Pancreas (tissue), 10 donors: ENCODE data around the gene ADGRG3. TPM values are rescaled to one million over a fixed set of nuclear protein-coding genes. Genes with fewer than 3 reads are reported as not detected.
"Not testable (repeated sequence)": the region's sequence is repeated elsewhere in the genome, so short reads cannot be mapped to it uniquely, and the experiment has no call there.

ENCODE experiments used
- ATAC-seq, 4 donors: fragments of 200-7000 bp; cut with Tn5 transposase; one replicate each; pipeline versions ENCODE4 v1.8.0 to v1.9.1; 2020; ENCODE audit warnings: mild to moderate bottlenecking in 4 of 4, moderate library complexity in 4 of 4
- DNase-seq, 6 donors: peaks; one replicate each; pipeline ENCODE4 v3.0.0-alpha.2; 2020
- FAIRE-seq: peaks from 2 replicates; lab custom pipeline; 2012; peaks lifted over from hg19 to GRCh38; lab: Jason Lieb, UNC
- H3K27ac ChIP-seq, 4 donors: fragments of 200-600 bp; sonication (generic); 1 replicate in 3 of 4; 2 replicates in 1 of 4; pipeline versions ENCODE4 v1.5.0 to v1.8.0; 2020
- H3K27me3 ChIP-seq, 4 donors: fragments of 200-600 bp; one replicate each; pipeline ENCODE4 v1.8.0; 2021
- H3K36me3 ChIP-seq, 3 donors: fragments of 200-600 bp; sonication (generic) in 1 of 3; one replicate each; pipeline versions ENCODE4 v1.5.0 to v1.8.0; 2020 to 2021
- H3K4me1 ChIP-seq, 3 donors: fragments of 200-600 bp; one replicate each; pipeline ENCODE4 v1.8.0; 2021
- H3K4me3 ChIP-seq, 4 donors: fragments of 200-600 bp; sonication (generic) in 2 of 4; one replicate each; pipeline versions ENCODE4 v1.5.0 to v1.8.0; 2020 to 2021
- H3K9me3 ChIP-seq, 4 donors: fragments of 200-600 bp; one replicate each; pipeline ENCODE4 v1.8.0; 2021
- WGBS, 2 donors: extraction: QIAGEN DNeasy Blood & Tissue Kit; methylation state at CpG; one replicate each; pipeline ENCODE4 v1.1.7; 2013; 5-methylcytosine and 5-hydroxymethylcytosine counted together
- intact Hi-C, 3 donors: fragments of 100-400 bp; cut with DNase I; formaldehyde crosslinking; loops; one replicate each; pipeline versions ENCODE4 v1.11.1 to v1.14.2; 2022
- polyA plus RNA-seq, 2 donors: library from polyadenylated mRNA; stranded (reverse); fragments of 200-250 nt; gene quantifications; one replicate each; pipeline ENCODE4 v1.2.3, GENCODE V29; 2013
- total RNA-seq, 6 donors: library from RNA; stranded (reverse); fragmentation: NEBNext Ultra II Directional in 4 of 6; extraction: Animal tissue kit (Norgen Biotek cat#: 25700) in 4 of 6; gene quantifications; one replicate each; pipeline versions ENCODE4 v1.2.1 to v1.2.4, GENCODE V29; 2021 to 2023
- TF ChIP-seq, protein P1 (sequence below), 4 donors: fragments of 200-600 bp; sonication (generic) in 3 of 4; IDR thresholded peaks; one replicate each; pipeline versions ENCODE4 v1.5.0 to v1.8.0; 2021; ENCODE audit warnings: antibody characterized with exemption in 4 of 4
- donor health status: healthy with polysubstance abuse.
- donor health status: DM: no; HTN: no; CAD: no; lungs with moderate emphysema.
- donor health status: DM: no; HTN: no; CAD: no.
- donor health status: control.
- donor health status: control.
- donor health status: Bipolar disorder and iron deficiency.
- donor health status: DM: yes; HTN: yes; CAD: no.
- donor health status: DM: no; HTN: no; CAD: no.
- donor health status: DM: no; HTN: no; CAD: no.
- donor health status: DM: yes; HTN: yes; CAD: no.

The ADGRG3 gene
- total and polyA plus RNA-seq, 8 donors = 0.14 to 0.84 (median 0.53) TPM

- Histone ChIP-seq H3K9me3 (no peaks in the 10 kb centered on the region), H3K27ac (no peak overlapping the region), H3K36me3 (peaks cover 0 to 5% (median under 1%) of the 10 kb centered on the region in 3 donors), H3K4me1 (no peaks in the 10 kb centered on the region), H3K27me3 (no peaks in the 10 kb centered on the region), H3K4me3 (no peak overlapping the region)
- 88 to 90% methylated on average over 20 of the region's 20 CpGs for WGBS, 2 donors
- no peak for ATAC-seq
- TF ChIP-seq, protein P1, sequence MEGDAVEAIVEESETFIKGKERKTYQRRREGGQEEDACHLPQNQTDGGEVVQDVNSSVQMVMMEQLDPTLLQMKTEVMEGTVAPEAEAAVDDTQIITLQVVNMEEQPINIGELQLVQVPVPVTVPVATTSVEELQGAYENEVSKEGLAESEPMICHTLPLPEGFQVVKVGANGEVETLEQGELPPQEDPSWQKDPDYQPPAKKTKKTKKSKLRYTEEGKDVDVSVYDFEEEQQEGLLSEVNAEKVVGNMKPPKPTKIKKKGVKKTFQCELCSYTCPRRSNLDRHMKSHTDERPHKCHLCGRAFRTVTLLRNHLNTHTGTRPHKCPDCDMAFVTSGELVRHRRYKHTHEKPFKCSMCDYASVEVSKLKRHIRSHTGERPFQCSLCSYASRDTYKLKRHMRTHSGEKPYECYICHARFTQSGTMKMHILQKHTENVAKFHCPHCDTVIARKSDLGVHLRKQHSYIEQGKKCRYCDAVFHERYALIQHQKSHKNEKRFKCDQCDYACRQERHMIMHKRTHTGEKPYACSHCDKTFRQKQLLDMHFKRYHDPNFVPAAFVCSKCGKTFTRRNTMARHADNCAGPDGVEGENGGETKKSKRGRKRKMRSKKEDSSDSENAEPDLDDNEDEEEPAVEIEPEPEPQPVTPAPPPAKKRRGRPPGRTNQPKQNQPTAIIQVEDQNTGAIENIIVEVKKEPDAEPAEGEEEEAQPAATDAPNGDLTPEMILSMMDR (IDR thresholded peaks at IDR 0.05) = no peak
- intact Hi-C loops = no loop called here
- FAIRE-seq = no peak
- peak in 1 of 6 donors; percentile 50 for DNase-seq
These were observed 747 bp downstream of the ADGRG3 start for GRCh38 chr16:57668630-57669475.

GRCh38 chr16:57669476-57670162 lies 1.5 kb downstream of the ADGRG3 start:
- H3K27me3 ChIP-seq = no peaks in the 10 kb centered on the region
- ATAC-seq = peak in 2 of 4 donors; percentile 31 to 58
- no peak overlapping the region for H3K27ac ChIP-seq
- no peak for FAIRE-seq
- TF ChIP-seq, protein P1 (IDR thresholded peaks at IDR 0.05) = no peak
- intact Hi-C loops = no loop called here
- 89 to 93% methylated on average over 12 of the region's 12 CpGs for WGBS, 2 donors
- H3K4me3 ChIP-seq = no peak overlapping the region
- H3K9me3 ChIP-seq = no peaks in the 10 kb centered on the region
- no peaks in the 10 kb centered on the region for H3K4me1 ChIP-seq
- DNase-seq = no peak
- H3K36me3 ChIP-seq = no peaks in the 10 kb centered on the region

GRCh38 chr16:57670196-57670595 lies 2.1 kb downstream of the ADGRG3 start:
- intact Hi-C loops = no loop called here
- TF ChIP-seq, protein P1 (IDR thresholded peaks at IDR 0.05) = no peak
- H3K4me1 ChIP-seq = no peaks in the 10 kb centered on the region
- DNase-seq = no peak
- ATAC-seq = no peak
- H3K9me3 ChIP-seq = no peaks in the 10 kb centered on the region
- no peak overlapping the region for H3K4me3 ChIP-seq
- 53 to 61% methylated on average over 4 of the region's 4 CpGs for WGBS, 2 donors
- H3K27ac ChIP-seq = no peak overlapping the region
- H3K36me3 ChIP-seq = no peaks in the 10 kb centered on the region
- no peak for FAIRE-seq
- H3K27me3 ChIP-seq = no peaks in the 10 kb centered on the region

DNA sequence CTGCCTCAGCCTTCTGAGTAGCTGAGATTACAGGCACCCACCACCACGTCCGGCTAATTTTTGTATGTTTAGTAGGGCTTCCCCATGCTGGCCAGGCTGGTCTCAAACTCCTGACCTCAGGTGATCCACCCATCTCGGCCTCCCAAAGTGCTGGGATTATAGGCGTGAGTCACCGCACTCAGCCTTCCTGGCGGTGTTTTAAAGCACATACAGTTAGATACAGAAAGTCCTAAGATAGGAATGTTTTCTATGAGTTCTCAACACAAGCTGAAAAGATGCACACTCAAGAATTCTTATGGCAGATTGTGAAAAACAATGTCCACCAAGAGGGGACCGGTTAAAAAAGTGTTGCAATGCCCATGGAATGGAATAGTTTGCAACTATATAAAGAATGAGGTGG lies 3.3 kb downstream of the ADGRG3 start:
- DNase-seq, ATAC-seq, H3K27me3 ChIP-seq, intact Hi-C loops, H3K27ac ChIP-seq, H3K4me3 ChIP-seq, H3K9me3 ChIP-seq, H3K36me3 ChIP-seq, FAIRE-seq, H3K4me1 ChIP-seq: not testable (repeated sequence)
- WGBS, 2 donors = 85 to 91% methylated on average over 7 of the region's 7 CpGs

- TF ChIP-seq, protein P1 (IDR thresholded peaks at IDR 0.05) = no peak
- peaks cover 0 to 6% (median 0%) of the 10 kb centered on the region in 3 donors for H3K4me1 ChIP-seq
- intact Hi-C loops = no loop called here
- H3K9me3 ChIP-seq = no peaks in the 10 kb centered on the region
- DNase-seq (no peak), ATAC-seq (no peak), FAIRE-seq (no peak)
- no peaks in the 10 kb centered on the region for H3K36me3 ChIP-seq
- H3K4me3 ChIP-seq = no peak overlapping the region
- 66 to 72% methylated on average over 3 of the region's 3 CpGs for WGBS, 2 donors
- H3K27ac ChIP-seq = no peak overlapping the region
- H3K27me3 ChIP-seq = no peaks in the 10 kb centered on the region
These were observed 4.3 kb downstream of the ADGRG3 start for GRCh38 chr16:57672416-57672815.
